Ishikawa (cell line): ENCODE data around the gene APOM.

Source experiments
- CEBPB ChIP-seq: IDR thresholded peaks from 2 replicates; pipeline ENCODE4 v1.6.1; 2012
- CREB1 ChIP-seq: IDR thresholded peaks from 2 replicates; pipeline ENCODE4 v1.6.1; 2012; ENCODE audit warnings: low read depth
- EGR1 ChIP-seq: IDR thresholded peaks from 2 replicates; pipeline ENCODE4 v1.6.1; 2012
- EP300 ChIP-seq: IDR thresholded peaks from 2 replicates; pipeline ENCODE4 v1.6.1; 2012; ENCODE audit warnings: borderline replicate concordance
- FOXM1 ChIP-seq: IDR thresholded peaks from 2 replicates; pipeline ENCODE4 v1.6.1; 2012; ENCODE audit warnings: low read depth, borderline replicate concordance
- MAX ChIP-seq: IDR thresholded peaks from 2 replicates; pipeline ENCODE4 v1.6.1; 2012
- NFIC ChIP-seq: IDR thresholded peaks from 2 replicates; pipeline ENCODE4 v1.6.1; 2012
- RAD21 ChIP-seq: IDR thresholded peaks from 2 replicates; pipeline ENCODE4 v1.6.1; 2012; ENCODE audit warnings: low read depth
- REST ChIP-seq: IDR thresholded peaks from 2 replicates; pipeline ENCODE4 v1.6.1; 2012; ENCODE audit warnings: low read depth, mild to moderate bottlenecking
- TAF1 ChIP-seq: IDR thresholded peaks from 2 replicates; pipeline ENCODE4 v1.6.1; 2012; ENCODE audit warnings: low read depth, mild to moderate bottlenecking
- TCF12 ChIP-seq: IDR thresholded peaks from 2 replicates; pipeline ENCODE4 v1.6.1; 2012; ENCODE audit warnings: low read depth
- TEAD4 ChIP-seq: IDR thresholded peaks from 2 replicates; pipeline ENCODE4 v1.6.1; 2012
- USF1 ChIP-seq: IDR thresholded peaks from 2 replicates; pipeline ENCODE4 v1.6.1; 2012
- YY1 ChIP-seq: IDR thresholded peaks from 2 replicates; pipeline ENCODE4 v1.6.1; 2012; ENCODE audit warnings: low read depth
- ZBTB7A ChIP-seq: IDR thresholded peaks from 2 replicates; pipeline ENCODE4 v1.6.1; 2012; ENCODE audit warnings: low read depth

APOM gene

GRCh38 chr6:31643818-31644454 is 11.8 kb upstream of the APOM start:
- TF ChIP-seq USF1 = no peak
- no peak for TF ChIP-seq EP300
- TF ChIP-seq CEBPB = no peak
- no peak for TF ChIP-seq TCF12
- TF ChIP-seq FOXM1 = no peak
- TF ChIP-seq TAF1 = no peak
- no peak for TF ChIP-seq RAD21
- no peak for TF ChIP-seq MAX
- no peak for TF ChIP-seq CREB1
- no peak for TF ChIP-seq ZBTB7A
- no peak for TF ChIP-seq EGR1
- TF ChIP-seq YY1 = no peak
- TF ChIP-seq NFIC = no peak
- no peak for TF ChIP-seq REST
- TF ChIP-seq TEAD4 = no peak

- TF ChIP-seq RAD21 (no peak), FOXM1 (no peak), EP300 (no peak), TAF1 (no peak), MAX (no peak), ZBTB7A (no peak), EGR1 (no peak), TCF12 (no peak), REST (no peak), USF1 (no peak), CEBPB (no peak), TEAD4 (no peak), CREB1 (no peak)
Measured at GRCh38 chr6:31645325-31645724, 10.4 kb upstream of the APOM start.

GRCh38 chr6:31651602-31652191 is 4.0 kb upstream of the APOM start:
- TF ChIP-seq NFIC = no peak
- no peak for TF ChIP-seq TEAD4
- no peak for TF ChIP-seq RAD21
- no peak for TF ChIP-seq CEBPB
- TF ChIP-seq TCF12 = no peak
- no peak for TF ChIP-seq USF1
- no peak for TF ChIP-seq TAF1
- TF ChIP-seq MAX = no peak
- no peak for TF ChIP-seq REST
- no peak for TF ChIP-seq EGR1
- TF ChIP-seq FOXM1 = no peak
- no peak for TF ChIP-seq ZBTB7A
- TF ChIP-seq CREB1 = no peak
- no peak for TF ChIP-seq EP300
